HCT116 (cell line): ENCODE results near the gene TIRAP.

Experiments used
- EZH2phosphoT487 ChIP-seq: fragments of 200-600 bp; IDR thresholded peaks from 2 replicates; pipeline ENCODE4 v1.6.1; 2018; ENCODE audit warnings: antibody characterized with exemption, borderline replicate concordance
- FOSL1 ChIP-seq: IDR thresholded peaks from 2 replicates; pipeline ENCODE4 v1.6.1; 2012; ENCODE audit warnings: low read depth
- POLR2A ChIP-seq: IDR thresholded peaks from 2 replicates; pipeline ENCODE4 v1.7.0; 2011; ENCODE audit warnings: borderline replicate concordance; ENCODE audit not compliant: insufficient read depth, insufficient read length; ENCODE audit errors: extremely low read depth
- POLR2AphosphoS5 ChIP-seq: IDR thresholded peaks from 2 replicates; pipeline ENCODE4 v1.6.1; 2011; ENCODE audit warnings: mild to moderate bottlenecking, low read depth, low read length, moderate library complexity
- SRF ChIP-seq: IDR thresholded peaks from 2 replicates; pipeline ENCODE4 v1.6.1; 2012; ENCODE audit warnings: low read depth
- ZBTB33 ChIP-seq: IDR thresholded peaks from 2 replicates; pipeline ENCODE4 v1.6.1; 2011; ENCODE audit warnings: mild to moderate bottlenecking, low read length, moderate library complexity; ENCODE audit not compliant: insufficient replicate concordance; ENCODE audit errors: extremely low read depth
- ZFX ChIP-seq: fragments of 450-650 bp; IDR thresholded peaks from 2 replicates; pipeline ENCODE4 v1.6.1; 2017
- TF ChIP-seq, protein P1 (sequence below), 3 experiments: fragments of 200-600 bp in 1 of 3; sonication (generic) in 1 of 3; IDR thresholded peaks in 2 of 3; conservative IDR thresholded peaks in 1 of 3; 2 replicates each; pipeline ENCODE4 v1.5.1; 2012 to 2017; ENCODE audit warnings: low read depth in 2 of 3, low read length in 2 of 3, antibody characterized with exemption in 1 of 3, borderline replicate concordance in 1 of 3, control low read depth in 1 of 3, mild to moderate bottlenecking in 1 of 3, mixed read lengths in 1 of 3, mixed run types in 1 of 3, moderate library complexity in 1 of 3; ENCODE audit not compliant: insufficient read depth in 1 of 3

DNA sequence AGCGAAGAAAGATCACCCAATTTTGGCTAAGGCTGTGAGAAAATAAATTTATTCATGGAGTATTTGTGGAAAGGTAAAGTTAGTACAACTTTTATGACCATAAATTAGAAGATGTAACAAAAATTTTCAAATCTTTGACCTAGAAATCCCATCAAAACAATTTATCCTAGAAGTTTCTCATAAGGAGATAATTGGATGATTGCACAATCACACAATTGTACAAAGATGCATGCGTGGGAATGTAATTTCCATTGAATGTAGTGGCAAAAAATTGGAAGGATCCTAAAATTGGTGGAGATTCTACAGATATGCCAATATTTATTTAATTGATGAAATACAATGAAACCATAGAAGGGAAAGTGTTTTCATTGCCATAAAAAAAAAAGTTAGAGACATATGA, 25.7 kb upstream of the TIRAP start:
- TF ChIP-seq, protein P1, sequence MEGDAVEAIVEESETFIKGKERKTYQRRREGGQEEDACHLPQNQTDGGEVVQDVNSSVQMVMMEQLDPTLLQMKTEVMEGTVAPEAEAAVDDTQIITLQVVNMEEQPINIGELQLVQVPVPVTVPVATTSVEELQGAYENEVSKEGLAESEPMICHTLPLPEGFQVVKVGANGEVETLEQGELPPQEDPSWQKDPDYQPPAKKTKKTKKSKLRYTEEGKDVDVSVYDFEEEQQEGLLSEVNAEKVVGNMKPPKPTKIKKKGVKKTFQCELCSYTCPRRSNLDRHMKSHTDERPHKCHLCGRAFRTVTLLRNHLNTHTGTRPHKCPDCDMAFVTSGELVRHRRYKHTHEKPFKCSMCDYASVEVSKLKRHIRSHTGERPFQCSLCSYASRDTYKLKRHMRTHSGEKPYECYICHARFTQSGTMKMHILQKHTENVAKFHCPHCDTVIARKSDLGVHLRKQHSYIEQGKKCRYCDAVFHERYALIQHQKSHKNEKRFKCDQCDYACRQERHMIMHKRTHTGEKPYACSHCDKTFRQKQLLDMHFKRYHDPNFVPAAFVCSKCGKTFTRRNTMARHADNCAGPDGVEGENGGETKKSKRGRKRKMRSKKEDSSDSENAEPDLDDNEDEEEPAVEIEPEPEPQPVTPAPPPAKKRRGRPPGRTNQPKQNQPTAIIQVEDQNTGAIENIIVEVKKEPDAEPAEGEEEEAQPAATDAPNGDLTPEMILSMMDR (IDR thresholded peaks at IDR 0.05 in 2 of 3, conservative IDR thresholded peaks at IDR 0.05 in 1 of 3; ENCODE audit: borderline replicate concordance in 1 of 3, insufficient read depth in 1 of 3, low read depth in 2 of 3, low read length in 2 of 3) = no peak
- TF ChIP-seq FOSL1 = no peak
- TF ChIP-seq POLR2A = no peak
- no peak for TF ChIP-seq EZH2phosphoT487
- TF ChIP-seq POLR2AphosphoS5 = no peak
- no peak for TF ChIP-seq SRF
- no peak for TF ChIP-seq ZBTB33
- TF ChIP-seq ZFX = no peak
